GM19438 (cell line): Measurements from ENCODE around the gene ULBP1.
"Not testable (repeated sequence)": the region's sequence is repeated elsewhere in the genome, so short reads cannot be mapped to it uniquely, and the experiment has no call there.

Experiments
- ATAC-seq: cut with Tn5 transposase; IDR thresholded peaks from one replicate; pipeline ENCODE4 v1.9.1; 2021; ENCODE audit warnings: low read depth; ENCODE audit not compliant: unreplicated experiment

The ULBP1 gene

GRCh38 chr6:149933036-149933435 is 30.7 kb upstream of the ULBP1 start:
- ATAC-seq = no peak

GRCh38 chr6:149933461-149933860 is 30.3 kb upstream of the ULBP1 start:
- ATAC-seq = no peak

- no peak for ATAC-seq
Observed at GRCh38 chr6:149934249-149935156, 29.2 kb upstream of the ULBP1 start.

- no peak for ATAC-seq
Observed at GRCh38 chr6:149935246-149935645, 28.5 kb upstream of the ULBP1 start.

- no peak for ATAC-seq
Observed at GRCh38 chr6:149935668-149936067, 28.1 kb upstream of the ULBP1 start.

- ATAC-seq = no peak
Observed at GRCh38 chr6:149936743-149937142, 27.0 kb upstream of the ULBP1 start.

- ATAC-seq = not testable (repeated sequence)
Observed at GRCh38 chr6:149938013-149938570, 25.7 kb upstream of the ULBP1 start.

- peak; percentile 78 for ATAC-seq
Observed at GRCh38 chr6:149938571-149939355, 25.0 kb upstream of the ULBP1 start.

GRCh38 chr6:149939356-149939648 is 24.4 kb upstream of the ULBP1 start:
- ATAC-seq = no peak

GRCh38 chr6:149939909-149940671 is 23.7 kb upstream of the ULBP1 start:
- ATAC-seq = no peak

GRCh38 chr6:149940672-149940982 is 23.1 kb upstream of the ULBP1 start:
- ATAC-seq = no peak

- peak; percentile 42 for ATAC-seq
Observed at GRCh38 chr6:149941583-149942460, 21.9 kb upstream of the ULBP1 start, which contains the start of gene ULBP2. Gene ULBP2, plus strand, starts transcription at chr6:149942014. Its CDS starts 59 bp downstream, at chr6:149942073.

- ATAC-seq = no peak
Observed at GRCh38 chr6:149942461-149942829, 21.3 kb upstream of the ULBP1 start.

GRCh38 chr6:149943321-149943720 is 20.4 kb upstream of the ULBP1 start:
- ATAC-seq = not testable (repeated sequence)

GRCh38 chr6:149945276-149945675 is 18.5 kb upstream of the ULBP1 start:
- not testable (repeated sequence) for ATAC-seq

- ATAC-seq = not testable (repeated sequence)
Observed at GRCh38 chr6:149946631-149947030, 17.1 kb upstream of the ULBP1 start.

GRCh38 chr6:149947533-149947932 is 16.2 kb upstream of the ULBP1 start:
- not testable (repeated sequence) for ATAC-seq

GRCh38 chr6:149948011-149948410 is 15.7 kb upstream of the ULBP1 start:
- no peak for ATAC-seq

GRCh38 chr6:149948616-149949015 is 15.1 kb upstream of the ULBP1 start:
- no peak for ATAC-seq

- ATAC-seq = no peak
Observed at GRCh38 chr6:149950423-149950822, 13.3 kb upstream of the ULBP1 start.
